ENCODE results near the gene PIGQ. TPM values are rescaled to one million over a fixed set of nuclear protein-coding genes. Genes with fewer than 3 reads are reported as not detected.

Gene PIGQ
- total and polyA plus RNA-seq, 2 of the 13 experiments (the other 11 are each of a cell fraction or from before 2014, with no cell fraction given), result 7.7 to 19.7 TPM

DNA sequence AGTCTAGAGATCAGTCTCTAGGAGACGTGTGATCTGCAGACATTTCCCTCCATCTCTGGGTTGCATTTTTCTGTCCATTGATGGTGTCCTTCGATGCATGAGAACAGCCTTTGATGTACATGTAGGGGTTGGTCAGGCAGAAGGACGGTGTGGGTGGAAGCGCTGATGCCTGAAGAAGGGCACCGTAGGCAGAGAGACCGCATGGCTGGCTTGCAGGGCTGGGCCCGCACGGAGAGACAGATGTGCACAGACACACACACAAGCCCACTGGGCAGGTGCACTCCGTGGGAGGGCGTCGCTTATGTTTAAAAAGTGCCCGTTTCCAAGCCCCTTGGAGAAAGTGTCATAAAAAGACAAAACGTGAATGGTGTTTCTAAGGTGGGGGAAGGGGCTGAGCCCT is 45.4 kb downstream of the PIGQ start (continued):
- TF ChIP-seq, protein P1, sequence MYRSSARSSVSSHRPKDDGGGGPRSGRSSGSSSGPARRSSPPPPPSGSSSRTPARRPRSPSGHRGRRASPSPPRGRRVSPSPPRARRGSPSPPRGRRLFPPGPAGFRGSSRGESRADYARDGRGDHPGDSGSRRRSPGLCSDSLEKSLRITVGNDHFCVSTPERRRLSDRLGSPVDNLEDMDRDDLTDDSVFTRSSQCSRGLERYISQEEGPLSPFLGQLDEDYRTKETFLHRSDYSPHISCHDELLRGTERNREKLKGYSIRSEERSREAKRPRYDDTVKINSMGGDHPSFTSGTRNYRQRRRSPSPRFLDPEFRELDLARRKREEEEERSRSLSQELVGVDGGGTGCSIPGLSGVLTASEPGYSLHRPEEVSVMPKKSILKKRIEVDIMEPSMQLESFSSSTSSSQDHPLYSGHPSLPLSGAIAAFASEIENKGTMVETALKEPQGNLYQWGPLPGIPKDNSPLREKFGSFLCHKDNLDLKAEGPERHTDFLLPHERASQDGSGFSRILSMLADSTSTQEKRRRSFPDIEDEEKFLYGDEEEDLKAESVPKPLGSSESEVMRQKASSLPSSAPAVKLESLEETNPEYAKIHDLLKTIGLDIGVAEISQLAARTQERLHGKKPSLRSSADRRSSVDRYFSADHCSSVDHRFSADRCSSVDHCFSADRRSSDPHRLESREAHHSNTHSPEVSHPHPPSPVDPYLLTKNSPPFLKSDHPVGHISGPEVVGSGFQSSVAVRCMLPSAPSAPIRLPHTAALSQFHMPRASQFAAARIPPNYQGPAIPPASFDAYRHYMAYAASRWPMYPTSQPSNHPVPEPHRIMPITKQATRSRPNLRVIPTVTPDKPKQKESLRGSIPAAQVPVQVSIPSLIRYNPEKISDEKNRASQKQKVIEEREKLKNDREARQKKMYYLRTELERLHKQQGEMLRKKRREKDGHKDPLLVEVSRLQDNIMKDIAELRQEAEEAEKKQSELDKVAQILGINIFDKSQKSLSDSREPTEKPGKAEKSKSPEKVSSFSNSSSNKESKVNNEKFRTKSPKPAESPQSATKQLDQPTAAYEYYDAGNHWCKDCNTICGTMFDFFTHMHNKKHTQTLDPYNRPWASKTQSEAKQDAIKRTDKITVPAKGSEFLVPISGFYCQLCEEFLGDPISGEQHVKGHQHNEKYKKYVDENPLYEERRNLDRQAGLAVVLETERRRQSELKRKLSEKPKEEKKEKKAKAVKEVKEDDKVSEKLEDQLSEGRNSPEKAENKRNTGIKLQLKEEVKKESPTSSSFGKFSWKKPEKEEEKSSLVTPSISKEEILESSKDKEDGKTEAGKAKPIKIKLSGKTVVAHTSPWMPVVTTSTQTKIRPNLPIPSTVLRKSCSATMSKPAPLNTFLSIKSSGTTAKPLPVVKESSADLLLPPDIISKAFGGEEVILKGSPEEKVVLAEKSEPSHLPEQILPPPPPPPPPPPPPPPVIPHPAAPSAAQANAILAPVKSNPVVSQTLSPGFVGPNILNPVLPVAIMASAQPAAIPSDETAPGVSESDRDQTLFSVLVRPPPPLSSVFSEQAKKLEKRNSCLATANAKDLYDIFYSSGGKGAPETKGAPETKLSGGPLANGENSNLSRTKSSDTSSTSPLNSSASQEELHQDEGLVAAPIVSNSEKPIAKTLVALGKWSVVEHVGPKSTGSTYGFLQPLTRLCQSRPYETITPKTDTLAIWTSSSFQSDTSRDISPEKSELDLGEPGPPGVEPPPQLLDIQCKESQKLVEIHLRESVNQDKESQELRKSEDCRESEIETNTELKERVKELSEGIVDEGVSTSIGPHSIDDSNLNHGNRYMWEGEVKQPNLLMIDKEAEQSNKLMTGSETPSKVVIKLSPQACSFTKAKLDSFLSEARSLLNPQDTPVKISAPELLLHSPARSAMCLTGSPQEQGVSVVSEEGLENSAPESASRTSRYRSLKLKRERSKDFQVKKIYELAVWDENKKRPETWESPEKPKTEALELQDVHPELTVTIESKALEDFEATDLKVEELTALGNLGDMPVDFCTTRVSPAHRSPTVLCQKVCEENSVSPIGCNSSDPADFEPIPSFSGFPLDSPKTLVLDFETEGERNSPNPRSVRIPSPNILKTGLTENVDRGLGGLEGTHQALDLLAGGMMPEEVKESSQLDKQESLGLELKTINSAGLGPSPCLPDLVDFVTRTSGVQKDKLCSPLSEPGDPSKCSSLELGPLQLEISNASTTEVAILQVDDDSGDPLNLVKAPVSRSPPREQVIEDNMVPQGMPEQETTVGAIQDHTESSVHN (CRISPR knock-in tag; IDR thresholded peaks at IDR 0.05), result no peak
- TF ChIP-seq ZSCAN21 (CRISPR knock-in tag; IDR thresholded peaks at IDR 0.05; ENCODE audit: borderline replicate concordance) (no peak), GPN1 (CRISPR knock-in tag; IDR thresholded peaks at IDR 0.05; ENCODE audit: borderline replicate concordance) (no peak), EED (CRISPR knock-in tag; IDR thresholded peaks at IDR 0.05) (no peak)

Data from HepG2 (cell line).